Endothelial cell (in vitro differentiated cells): ENCODE results near the gene LANCL3. TPM values are rescaled to one million over a fixed set of nuclear protein-coding genes. Genes with fewer than 3 reads are reported as not detected.

Experiments
- DNase-seq: peaks from one replicate; pipeline ENCODE4 v3.0.0; 2021; ENCODE audit warnings: low spot score
- H3K27ac Mint-ChIP-seq: one replicate; pipeline ENCODE4 v1.8.0; 2021; ENCODE audit warnings: mixed read lengths, inconsistent platforms; ENCODE audit not compliant: unreplicated experiment
- H3K27me3 Mint-ChIP-seq: one replicate; pipeline ENCODE4 v1.8.0; 2021; ENCODE audit warnings: mild to moderate bottlenecking, moderate library complexity, mixed read lengths, inconsistent platforms; ENCODE audit not compliant: unreplicated experiment
- H3K36me3 Mint-ChIP-seq: one replicate; pipeline ENCODE4 v1.8.0; 2021; ENCODE audit warnings: mild to moderate bottlenecking, low read depth, mixed read lengths, inconsistent platforms; ENCODE audit not compliant: unreplicated experiment
- H3K4me1 Mint-ChIP-seq: one replicate; pipeline ENCODE4 v1.8.0; 2021; ENCODE audit warnings: mild to moderate bottlenecking, mixed read lengths, inconsistent platforms; ENCODE audit not compliant: unreplicated experiment
- H3K4me3 Mint-ChIP-seq: one replicate; pipeline ENCODE4 v1.8.0; 2021; ENCODE audit warnings: mild to moderate bottlenecking, mixed read lengths, inconsistent platforms; ENCODE audit not compliant: unreplicated experiment
- H3K9me3 Mint-ChIP-seq: one replicate; pipeline ENCODE4 v1.8.0; 2021; ENCODE audit warnings: mixed read lengths, inconsistent platforms; ENCODE audit not compliant: unreplicated experiment
- total RNA-seq: library from RNA; stranded (reverse); fragmentation: NEBNext Ultra II Directional; extraction: Animal tissue kit (Norgen Biotek cat#: 25700); gene quantifications from one replicate; pipeline ENCODE4 v1.2.1, GENCODE V29; 2021; ENCODE audit not compliant: unreplicated experiment
- TF ChIP-seq, protein P1 (sequence below): fragments of 200-600 bp; sonication (generic); IDR thresholded peaks from one replicate; pipeline ENCODE4 v1.5.0; 2021; ENCODE audit warnings: antibody characterized with exemption; ENCODE audit not compliant: unreplicated experiment

LANCL3 gene
- total RNA-seq, 1 donor from 2014 or later, result 0.46 TPM

GRCh38 chrX:37701588-37701987 is 130.1 kb downstream of the LANCL3 start:
- Mint-ChIP-seq H3K27ac (no peak overlapping the region), H3K9me3 (no peaks in the 10 kb centered on the region), H3K36me3 (no peaks in the 10 kb centered on the region), H3K27me3 (no peaks in the 10 kb centered on the region), H3K4me1 (no peaks in the 10 kb centered on the region), H3K4me3 (no peak overlapping the region)
- TF ChIP-seq, protein P1, sequence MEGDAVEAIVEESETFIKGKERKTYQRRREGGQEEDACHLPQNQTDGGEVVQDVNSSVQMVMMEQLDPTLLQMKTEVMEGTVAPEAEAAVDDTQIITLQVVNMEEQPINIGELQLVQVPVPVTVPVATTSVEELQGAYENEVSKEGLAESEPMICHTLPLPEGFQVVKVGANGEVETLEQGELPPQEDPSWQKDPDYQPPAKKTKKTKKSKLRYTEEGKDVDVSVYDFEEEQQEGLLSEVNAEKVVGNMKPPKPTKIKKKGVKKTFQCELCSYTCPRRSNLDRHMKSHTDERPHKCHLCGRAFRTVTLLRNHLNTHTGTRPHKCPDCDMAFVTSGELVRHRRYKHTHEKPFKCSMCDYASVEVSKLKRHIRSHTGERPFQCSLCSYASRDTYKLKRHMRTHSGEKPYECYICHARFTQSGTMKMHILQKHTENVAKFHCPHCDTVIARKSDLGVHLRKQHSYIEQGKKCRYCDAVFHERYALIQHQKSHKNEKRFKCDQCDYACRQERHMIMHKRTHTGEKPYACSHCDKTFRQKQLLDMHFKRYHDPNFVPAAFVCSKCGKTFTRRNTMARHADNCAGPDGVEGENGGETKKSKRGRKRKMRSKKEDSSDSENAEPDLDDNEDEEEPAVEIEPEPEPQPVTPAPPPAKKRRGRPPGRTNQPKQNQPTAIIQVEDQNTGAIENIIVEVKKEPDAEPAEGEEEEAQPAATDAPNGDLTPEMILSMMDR, result no peak
- DNase-seq, result no peak

DNA sequence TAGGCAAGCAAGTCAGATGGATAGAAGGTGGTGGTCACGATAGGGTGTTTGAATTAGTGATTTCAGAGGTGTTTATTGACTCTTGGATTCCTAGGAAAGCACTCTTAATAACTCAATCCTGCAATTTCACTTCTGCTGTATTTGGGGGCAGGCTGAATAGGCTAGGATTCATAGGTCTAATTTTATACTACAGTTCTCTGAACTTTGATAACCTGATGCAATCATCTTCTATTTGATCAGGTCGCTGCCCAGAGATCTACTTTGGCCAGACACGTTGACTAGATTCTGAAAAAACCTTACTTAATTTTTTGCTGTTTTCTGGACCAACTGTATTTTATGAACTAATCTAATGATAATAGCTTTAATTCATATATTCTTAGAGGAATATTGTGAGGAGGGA is 140.5 kb downstream of the LANCL3 start:
- no peaks in the 10 kb centered on the region for H3K36me3 Mint-ChIP-seq
- TF ChIP-seq, protein P1, result no peak
- no peak for DNase-seq
- peaks cover 4% of the 10 kb centered on the region for H3K4me1 Mint-ChIP-seq
- H3K27ac Mint-ChIP-seq, result no peak overlapping the region
- no peaks in the 10 kb centered on the region for H3K27me3 Mint-ChIP-seq
- no peak overlapping the region for H3K4me3 Mint-ChIP-seq
- H3K9me3 Mint-ChIP-seq, result no peaks in the 10 kb centered on the region

GRCh38 chrX:37712458-37712857 is 141.0 kb downstream of the LANCL3 start:
- peaks cover 4% of the 10 kb centered on the region for H3K4me1 Mint-ChIP-seq
- no peak overlapping the region for H3K27ac Mint-ChIP-seq
- no peaks in the 10 kb centered on the region for H3K36me3 Mint-ChIP-seq
- DNase-seq, result no peak
- TF ChIP-seq, protein P1, result no peak
- no peak overlapping the region for H3K4me3 Mint-ChIP-seq
- no peaks in the 10 kb centered on the region for H3K9me3 Mint-ChIP-seq
- no peaks in the 10 kb centered on the region for H3K27me3 Mint-ChIP-seq

- Mint-ChIP-seq H3K4me1 (peaks cover 4% of the 10 kb centered on the region), H3K27ac (no peak overlapping the region), H3K27me3 (no peaks in the 10 kb centered on the region), H3K4me3 (no peak overlapping the region), H3K36me3 (no peaks in the 10 kb centered on the region), H3K9me3 (no peaks in the 10 kb centered on the region)
- no peak for DNase-seq
- TF ChIP-seq, protein P1, result no peak
Observed at GRCh38 chrX:37714479-37714878, 143.0 kb downstream of the LANCL3 start.

DNA sequence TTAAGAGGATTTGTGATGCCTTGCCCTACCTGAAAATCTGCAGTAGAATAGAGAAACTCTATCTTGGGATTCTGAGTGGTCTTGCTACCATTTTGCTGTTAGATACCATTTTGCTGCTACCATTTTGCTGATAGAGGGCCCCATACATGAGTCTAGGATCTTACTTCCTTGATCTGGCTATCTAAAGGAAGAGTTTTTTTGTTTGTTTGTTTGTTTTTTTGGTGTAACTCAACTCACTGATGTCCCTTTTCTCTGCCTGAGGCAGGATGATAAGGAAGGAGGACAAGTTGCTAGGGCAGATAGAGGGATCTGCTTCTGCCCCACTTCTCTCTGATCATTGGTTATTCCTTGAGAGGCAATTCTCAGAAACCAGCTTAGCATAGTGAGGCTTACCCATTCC is 145.1 kb downstream of the LANCL3 start:
- DNase-seq, result no peak
- H3K36me3 Mint-ChIP-seq, result no peaks in the 10 kb centered on the region
- H3K9me3 Mint-ChIP-seq, result no peaks in the 10 kb centered on the region
- H3K27ac Mint-ChIP-seq, result no peak overlapping the region
- H3K4me3 Mint-ChIP-seq, result no peak overlapping the region
- H3K4me1 Mint-ChIP-seq, result peaks cover 4% of the 10 kb centered on the region
- H3K27me3 Mint-ChIP-seq, result no peaks in the 10 kb centered on the region
- TF ChIP-seq, protein P1, result no peak
